CD4-positive, alpha-beta T cell treated with Interleukin-17A for 1 hour (primary cell): Measurements from ENCODE around the gene TLCD3A.
"Not testable (repeated sequence)": the region's sequence is repeated elsewhere in the genome, so short reads cannot be mapped to it uniquely, and the experiment has no call there.

Experiments
- DNase-seq: peaks from one replicate; pipeline ENCODE4 v3.0.0-alpha.2; 2020

Gene TLCD3A

GRCh38 chr17:789931-790873, 57.8 kb downstream of the TLCD3A start:
- DNase-seq = not testable (repeated sequence)

GRCh38 chr17:790874-791247, 58.5 kb downstream of the TLCD3A start:
- DNase-seq = not testable (repeated sequence)

- DNase-seq = no peak
Observed at GRCh38 chr17:791829-792228, 59.4 kb downstream of the TLCD3A start.

- DNase-seq = no peak
Observed at GRCh38 chr17:792277-792676, 59.9 kb downstream of the TLCD3A start.
